ENCODE data around the gene ZNF32. TPM values are rescaled to one million over a fixed set of nuclear protein-coding genes. Genes with fewer than 3 reads are reported as not detected.

The ZNF32 gene, protein sequence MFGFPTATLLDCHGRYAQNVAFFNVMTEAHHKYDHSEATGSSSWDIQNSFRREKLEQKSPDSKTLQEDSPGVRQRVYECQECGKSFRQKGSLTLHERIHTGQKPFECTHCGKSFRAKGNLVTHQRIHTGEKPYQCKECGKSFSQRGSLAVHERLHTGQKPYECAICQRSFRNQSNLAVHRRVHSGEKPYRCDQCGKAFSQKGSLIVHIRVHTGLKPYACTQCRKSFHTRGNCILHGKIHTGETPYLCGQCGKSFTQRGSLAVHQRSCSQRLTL
- total RNA-seq = 10 to 100 TPM; 46.1 to 46.8 TPM
- 10 to 100 TPM; 79.1 to 98.2 (median 94.8) TPM for polyA plus RNA-seq
- 23.1 to 46.0 (median 35.2) reads per million in 6 experiments for total RNA-seq

- peak; percentile 96 to 97 for ATAC-seq
- Mint-ChIP-seq H3K27me3 (peaks cover 0 to 5% (median under 1%) of the 10 kb centered on the region in 5 donors), H3K4me1 (peaks cover 10 to 27% (median 20%) of the 10 kb centered on the region in 4 donors), H3K36me3 (peaks cover 22 to 37% (median 32%) of the 10 kb centered on the region in 3 donors), H3K9me3 (peaks cover 7 to 39% (median 24%) of the 10 kb centered on the region in 9 donors), H3K4me3 (peak within 1 kb of the TSS; percentile 91 to 97 (median 97)), H3K27ac (peak within 1 kb of the TSS; percentile 67 to 98 (median 94))
- POLR2A ChIA-PET = interaction anchor here (0.7 to 2.1 kb wide), 9 partner anchors 41 to 1010 kb away, joined by 3 to 10 read pairs (median 4); partner anchors contain the start of genes HNRNPF, ZNF239 and ZNF485
- peak; percentile 69 to 85 (median 78) for DNase-seq
Observed at GRCh38 chr10:43648398-43649184, at the start of gene ZNF32. ZNF32 (minus strand) TSS chr10:43648881; CDS start chr10:43646133, 2,748 bp downstream.

DNA sequence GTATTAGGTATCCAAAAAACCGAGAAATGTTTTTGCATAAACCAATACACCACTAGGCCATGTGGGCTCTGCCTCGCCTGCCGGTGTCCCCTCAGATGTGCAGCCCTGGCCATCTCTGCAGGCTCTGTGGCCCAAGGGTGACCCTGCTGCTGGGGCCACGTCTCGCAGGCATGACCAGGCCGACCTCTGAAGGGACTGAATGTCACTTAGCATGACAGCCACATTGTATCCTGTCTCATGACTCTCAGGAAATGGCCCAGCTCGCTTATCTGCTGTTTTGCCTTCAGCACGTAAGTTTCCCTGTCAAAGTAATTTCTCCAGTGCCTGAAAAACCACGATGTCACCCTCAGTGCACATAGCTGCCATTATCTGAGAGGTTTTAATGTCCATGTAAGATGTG lies 49.5 kb upstream of the ZNF32 start:
- DNase-seq = no peak
- no peak overlapping the region for H3K4me3 Mint-ChIP-seq

GRCh38 chr10:43696909-43697483 lies 48.3 kb upstream of the ZNF32 start:
- DNase-seq = no peak
- Mint-ChIP-seq H3K27me3 (peaks cover 5 to 32% (median 28%) of the 10 kb centered on the region in 5 donors), H3K4me3 (no peak overlapping the region), H3K9me3 (no peaks in the 10 kb centered on the region), H3K36me3 (no peaks in the 10 kb centered on the region), H3K27ac (no peak overlapping the region), H3K4me1 (no peaks in the 10 kb centered on the region)
- ATAC-seq = no peak
- POLR2A ChIA-PET = no interaction called here

More for the DNA sequence above, 49.5 kb upstream of the ZNF32 start:
- Mint-ChIP-seq H3K36me3 (no peaks in the 10 kb centered on the region), H3K4me1 (no peaks in the 10 kb centered on the region), H3K27me3 (peaks cover 0 to 21% (median 16%) of the 10 kb centered on the region in 5 donors), H3K9me3 (no peaks in the 10 kb centered on the region), H3K27ac (no peak overlapping the region)
- POLR2A ChIA-PET = interaction anchor here (0.6 kb wide), 1 partner anchor 362 kb away, joined by 4 read pairs; no protein-coding TSS in a partner anchor
- ATAC-seq = no peak

DNA sequence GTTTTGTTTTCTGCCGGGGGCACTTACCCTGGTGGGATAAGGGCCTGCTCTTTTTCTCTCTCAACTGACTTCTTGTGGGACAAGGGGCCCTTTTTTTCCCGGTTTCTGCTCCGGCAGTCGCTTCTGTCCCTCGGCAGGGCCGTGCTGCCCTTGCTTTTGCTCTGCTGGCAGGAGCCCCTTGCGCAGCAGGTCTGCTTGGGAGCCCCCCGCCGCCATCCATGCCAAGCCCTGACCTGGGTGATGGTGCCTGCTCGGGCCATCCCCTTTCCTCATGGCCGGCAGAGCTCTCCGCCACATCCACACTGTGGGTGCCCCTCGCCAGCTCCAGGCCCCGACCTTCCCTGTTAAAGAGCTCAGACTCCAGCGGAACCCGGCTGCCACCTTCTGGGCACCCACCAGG lies 47.0 kb upstream of the ZNF32 start:
- ATAC-seq = no peak
- H3K9me3 Mint-ChIP-seq = no peaks in the 10 kb centered on the region

GRCh38 chr10:43695321-43695720 lies 46.6 kb upstream of the ZNF32 start:
- DNase-seq = no peak
- Mint-ChIP-seq H3K4me1 (peaks cover 0 to 3% (median 0%) of the 10 kb centered on the region in 4 donors), H3K27me3 (peaks cover 5 to 36% (median 28%) of the 10 kb centered on the region in 5 donors), H3K36me3 (no peaks in the 10 kb centered on the region), H3K9me3 (no peaks in the 10 kb centered on the region), H3K4me3 (no peak overlapping the region), H3K27ac (no peak overlapping the region)
- POLR2A ChIA-PET = no interaction called here
- ATAC-seq = no peak

More for the DNA sequence above, 47.0 kb upstream of the ZNF32 start:
- Mint-ChIP-seq H3K27ac (no peak overlapping the region), H3K4me3 (no peak overlapping the region), H3K4me1 (no peaks in the 10 kb centered on the region), H3K27me3 (peaks cover 5 to 36% (median 32%) of the 10 kb centered on the region in 5 donors), H3K36me3 (no peaks in the 10 kb centered on the region)
- no peak for DNase-seq
- POLR2A ChIA-PET = no interaction called here

GRCh38 chr10:43694526-43694925 lies 45.8 kb upstream of the ZNF32 start:
- H3K9me3 Mint-ChIP-seq = no peaks in the 10 kb centered on the region
- POLR2A ChIA-PET = no interaction called here
- H3K27ac Mint-ChIP-seq = no peak overlapping the region
- H3K36me3 Mint-ChIP-seq = no peaks in the 10 kb centered on the region
- H3K4me1 Mint-ChIP-seq = peaks cover 2 to 7% (median 3%) of the 10 kb centered on the region in 4 donors
- H3K27me3 Mint-ChIP-seq = peaks cover 5 to 36% (median 26%) of the 10 kb centered on the region in 5 donors
- ATAC-seq (no peak), DNase-seq (no peak)
- H3K4me3 Mint-ChIP-seq = no peak overlapping the region

DNA sequence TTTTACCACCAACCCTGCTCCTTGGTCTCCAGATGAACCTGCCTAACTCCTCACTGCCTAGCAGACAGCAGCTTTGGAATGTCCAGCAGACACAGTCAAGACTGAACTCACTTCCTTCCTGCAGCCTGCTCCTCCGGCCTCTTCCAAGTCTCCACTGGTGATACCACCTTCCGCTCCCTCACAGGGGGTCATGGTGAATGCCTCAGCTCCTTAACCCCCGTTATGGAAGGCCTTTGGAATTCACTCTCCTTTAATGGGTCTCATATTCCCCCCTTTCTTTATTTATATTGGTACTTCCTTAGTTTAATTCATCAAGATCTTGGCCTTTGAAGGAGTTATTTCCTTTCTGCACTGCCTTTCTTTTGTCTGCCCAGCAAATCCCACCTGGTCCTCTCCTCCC lies 44.9 kb upstream of the ZNF32 start:
- Mint-ChIP-seq H3K27me3 (peaks cover 5 to 36% (median 27%) of the 10 kb centered on the region in 5 donors), H3K27ac (no peak overlapping the region), H3K36me3 (no peaks in the 10 kb centered on the region), H3K4me3 (no peak overlapping the region), H3K4me1 (peaks cover 3 to 10% (median 5%) of the 10 kb centered on the region in 4 donors), H3K9me3 (no peaks in the 10 kb centered on the region)
- ATAC-seq (no peak), DNase-seq (no peak)
- POLR2A ChIA-PET = no interaction called here

- ATAC-seq (no peak), DNase-seq (no peak)
- POLR2A ChIA-PET = no interaction called here
- peaks cover 5 to 13% (median 5%) of the 10 kb centered on the region in 4 donors for H3K4me1 Mint-ChIP-seq
- H3K27me3 Mint-ChIP-seq = peaks cover 5 to 36% (median 27%) of the 10 kb centered on the region in 5 donors
- H3K27ac Mint-ChIP-seq = no peak overlapping the region
- H3K36me3 Mint-ChIP-seq = no peaks in the 10 kb centered on the region
- H3K9me3 Mint-ChIP-seq = no peaks in the 10 kb centered on the region
- H3K4me3 Mint-ChIP-seq = peak overlapping the region in 2 of 10 donors; percentile 1 to 14
Observed at GRCh38 chr10:43692051-43692825, 43.6 kb upstream of the ZNF32 start.

GRCh38 chr10:43691485-43691884 lies 42.8 kb upstream of the ZNF32 start:
- peak overlapping the region in 1 of 10 donors; percentile 63 for H3K27ac Mint-ChIP-seq
- DNase-seq (no peak), ATAC-seq (no peak)
- no peaks in the 10 kb centered on the region for H3K9me3 Mint-ChIP-seq
- no peaks in the 10 kb centered on the region for H3K36me3 Mint-ChIP-seq
- POLR2A ChIA-PET = no interaction called here
- H3K4me3 Mint-ChIP-seq = peak overlapping the region in 3 of 10 donors; percentile 33 to 89 (median 87)
- H3K27me3 Mint-ChIP-seq = peaks cover 5 to 36% (median 27%) of the 10 kb centered on the region in 5 donors
- H3K4me1 Mint-ChIP-seq = peaks cover 5 to 13% (median 5%) of the 10 kb centered on the region in 4 donors

- Mint-ChIP-seq H3K27ac (peak overlapping the region; percentile 44 to 91 (median 82)), H3K36me3 (no peaks in the 10 kb centered on the region)
Observed at GRCh38 chr10:43689955-43690771, 41.5 kb upstream of the ZNF32 start.

GRCh38 chr10:43689618-43689954 lies 40.9 kb upstream of the ZNF32 start:
- H3K27ac Mint-ChIP-seq = peak overlapping the region; percentile 48 to 91 (median 80)
- H3K4me1 Mint-ChIP-seq = peaks cover 5 to 13% (median 5%) of the 10 kb centered on the region in 4 donors
- ATAC-seq (peak; percentile 53 to 64), DNase-seq (peak in 2 of 10 donors; percentile 8 to 22)
- peak overlapping the region; percentile 86 to 94 (median 90) for H3K4me3 Mint-ChIP-seq
- H3K27me3 Mint-ChIP-seq = peaks cover 5 to 31% (median 25%) of the 10 kb centered on the region in 5 donors
- H3K9me3 Mint-ChIP-seq = no peaks in the 10 kb centered on the region
- POLR2A ChIA-PET = interaction anchor here (1.0 to 1.2 kb wide), 2 partner anchors 41 to 341 kb away, joined by 4 to 8 read pairs; partner anchors contain the start of gene ZNF32
- no peaks in the 10 kb centered on the region for H3K36me3 Mint-ChIP-seq

More at GRCh38 chr10:43689955-43690771, 41.5 kb upstream of the ZNF32 start:
- DNase-seq (peak; percentile 66 to 88 (median 84)), ATAC-seq (peak; percentile 98 to 99)
- Mint-ChIP-seq H3K4me3 (peak overlapping the region; percentile 86 to 94 (median 90)), H3K27me3 (peaks cover 5 to 36% (median 27%) of the 10 kb centered on the region in 5 donors), H3K4me1 (peaks cover 5 to 13% (median 5%) of the 10 kb centered on the region in 4 donors), H3K9me3 (no peaks in the 10 kb centered on the region)
- POLR2A ChIA-PET = interaction anchor here (0.6 to 1.2 kb wide), 4 partner anchors 24 to 340 kb away, joined by 3 to 8 read pairs (median 5); partner anchors contain the start of gene ZNF32
